Stimulated activated CD4-positive, alpha-beta T cell treated with anti-CD3 and anti-CD28 coated beads, Interleukin-4, amount 100 ng/mL, for 48 hours (primary cell): Measurements from ENCODE around the gene MZF1.
A peak's percentile ranks its signal among the peaks of the same experiment; 100 is the strongest.

ENCODE experiments used
- DNase-seq, 2 donors: peaks; one replicate each; pipeline ENCODE4 v3.0.0-alpha.2; 2020; ENCODE audit warnings: low read depth in 2 of 2

MZF1 gene

GRCh38 chr19:58555920-58556621, 17.1 kb downstream of the MZF1 start:
- no peak for DNase-seq

GRCh38 chr19:58555369-58555885, 17.7 kb downstream of the MZF1 start:
- DNase-seq = no peak

GRCh38 chr19:58554494-58555368, 18.4 kb downstream of the MZF1 start, which contains the start of gene CHMP2A:
Gene CHMP2A, minus strand, starts transcription at chr19:58555105. Its CDS starts 893 bp downstream, at chr19:58554212.
- peak; percentile 98 to 99 for DNase-seq

GRCh38 chr19:58553799-58554493, 19.2 kb downstream of the MZF1 start:
- no peak for DNase-seq

- DNase-seq = no peak
These were observed 20.5 kb downstream of the MZF1 start for GRCh38 chr19:58552655-58553054.

- DNase-seq = no peak
These were observed 21.3 kb downstream of the MZF1 start for GRCh38 chr19:58551577-58552471.

GRCh38 chr19:58551123-58551497, 22.0 kb downstream of the MZF1 start:
- DNase-seq = no peak

GRCh38 chr19:58550362-58551122, 22.6 kb downstream of the MZF1 start:
- no peak for DNase-seq

GRCh38 chr19:58549664-58550361, 23.3 kb downstream of the MZF1 start:
- DNase-seq = no peak

GRCh38 chr19:58548859-58549663, 24.1 kb downstream of the MZF1 start:
- DNase-seq = no peak

- DNase-seq = no peak
These were observed 25.5 kb downstream of the MZF1 start for GRCh38 chr19:58547323-58548312.

GRCh38 chr19:58546019-58546530, 27.1 kb downstream of the MZF1 start:
- no peak for DNase-seq

GRCh38 chr19:58545286-58546018, 27.7 kb downstream of the MZF1 start:
- DNase-seq = no peak

- peak in 1 of 2 donors; percentile 52 for DNase-seq
These were observed 28.4 kb downstream of the MZF1 start for GRCh38 chr19:58544591-58545285.

GRCh38 chr19:58543826-58544590, 29.1 kb downstream of the MZF1 start, which contains the start of gene TRIM28:
Gene TRIM28, plus strand, starts transcription at chr19:58544064. Its CDS starts 694 bp downstream, at chr19:58544758.
- peak; percentile 99 to 100 for DNase-seq
